ENCODE results near the gene NPAP1.

NPAP1 gene

DNA sequence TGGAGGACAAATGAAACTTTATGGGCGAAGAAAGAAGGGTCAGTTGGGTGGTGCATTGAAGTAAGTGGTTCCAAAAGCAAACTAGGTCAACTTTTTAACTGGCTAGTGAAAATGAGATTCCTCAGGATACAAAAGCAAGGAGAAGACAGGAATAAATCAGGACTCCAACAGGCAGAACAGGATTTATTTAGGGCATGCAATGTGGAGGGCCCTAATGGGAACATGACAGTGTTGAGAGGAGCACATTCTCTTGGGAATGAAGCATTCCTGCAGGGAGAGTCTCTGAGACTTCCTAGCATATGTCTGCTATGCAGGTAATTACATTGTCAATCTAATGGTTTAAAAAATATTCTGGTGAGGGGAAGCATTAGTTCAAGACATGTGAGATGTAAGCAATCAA is 8.7 kb downstream of the NPAP1 start:
- no peaks in the 10 kb centered on the region for H3K36me3 ChIP-seq (ENCODE audit: control insufficient read depth, insufficient read depth, low read length, severe bottlenecking)
- DNase-seq (ENCODE audit: low read depth) = no peak
- H3K9me3 ChIP-seq (ENCODE audit: control insufficient read depth, low read length) = no peaks in the 10 kb centered on the region
- no peaks in the 10 kb centered on the region for H3K27me3 ChIP-seq (replicated peaks; ENCODE audit: control insufficient read depth, insufficient read depth, low read length)
- no peak overlapping the region for H3K4me3 ChIP-seq (ENCODE audit: low read length)
- no peaks in the 10 kb centered on the region for H3K4me1 ChIP-seq (ENCODE audit: control insufficient read depth, insufficient read depth, low read length)
- no peak overlapping the region for H3K9ac ChIP-seq (ENCODE audit: low read length)

DNA sequence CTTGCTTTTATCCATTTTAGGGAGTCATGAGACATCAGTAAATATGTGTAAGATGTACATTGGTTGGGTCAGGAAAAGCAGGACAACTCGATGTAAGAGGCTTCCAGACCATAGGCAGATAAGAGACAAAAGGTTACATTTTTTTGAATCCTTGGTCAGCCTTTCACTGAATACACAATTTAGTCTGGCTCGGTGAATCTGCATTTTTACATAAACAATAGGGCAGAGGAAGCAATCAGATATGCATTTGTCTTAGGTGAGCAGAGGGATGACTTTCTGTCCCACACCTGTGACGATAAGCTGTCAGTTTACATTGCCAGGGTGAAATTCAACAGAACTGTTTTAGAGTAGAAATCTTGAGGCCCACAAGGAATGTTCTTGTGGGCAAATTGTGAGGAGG is 20.6 kb downstream of the NPAP1 start:
- Histone ChIP-seq H3K4me1 (ENCODE audit: control insufficient read depth, insufficient read depth, low read length) (no peaks in the 10 kb centered on the region), H3K9ac (ENCODE audit: low read length) (no peak overlapping the region), H3K36me3 (ENCODE audit: control insufficient read depth, insufficient read depth, low read length, severe bottlenecking) (no peaks in the 10 kb centered on the region), H3K9me3 (ENCODE audit: control insufficient read depth, low read length) (peaks cover 12% of the 10 kb centered on the region), H3K4me3 (ENCODE audit: low read length) (no peak overlapping the region), H3K27me3 (replicated peaks; ENCODE audit: control insufficient read depth, insufficient read depth, low read length) (no peaks in the 10 kb centered on the region)
- no peak for DNase-seq (ENCODE audit: low read depth)

DNA sequence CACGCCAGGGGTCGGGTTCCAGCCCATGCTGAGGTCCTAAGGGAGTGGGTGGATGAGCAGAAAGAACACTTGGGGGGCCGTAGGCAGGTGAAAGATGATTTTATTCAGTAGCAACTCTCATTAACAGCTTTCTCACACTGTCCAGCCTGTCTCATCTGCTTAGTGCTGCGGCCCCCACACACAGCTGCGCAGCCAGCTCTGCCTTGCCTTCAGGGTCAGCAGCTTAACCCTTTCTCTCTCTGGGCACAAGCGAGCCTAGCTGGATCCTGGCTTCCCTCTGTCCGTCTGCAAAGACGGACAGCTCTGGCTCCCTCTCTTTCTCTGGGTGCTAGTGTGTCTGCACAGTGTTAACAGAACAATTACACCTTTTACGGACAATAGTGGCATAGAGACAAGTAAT is 21.3 kb downstream of the NPAP1 start:
- peaks cover 12% of the 10 kb centered on the region for H3K9me3 ChIP-seq (ENCODE audit: control insufficient read depth, low read length)
- H3K27me3 ChIP-seq (replicated peaks; ENCODE audit: control insufficient read depth, insufficient read depth, low read length) = no peaks in the 10 kb centered on the region
- no peak for DNase-seq (ENCODE audit: low read depth)
- no peak overlapping the region for H3K9ac ChIP-seq (ENCODE audit: low read length)
- no peaks in the 10 kb centered on the region for H3K36me3 ChIP-seq (ENCODE audit: control insufficient read depth, insufficient read depth, low read length, severe bottlenecking)
- no peak overlapping the region for H3K4me3 ChIP-seq (ENCODE audit: low read length)
- no peaks in the 10 kb centered on the region for H3K4me1 ChIP-seq (ENCODE audit: control insufficient read depth, insufficient read depth, low read length)

DNA sequence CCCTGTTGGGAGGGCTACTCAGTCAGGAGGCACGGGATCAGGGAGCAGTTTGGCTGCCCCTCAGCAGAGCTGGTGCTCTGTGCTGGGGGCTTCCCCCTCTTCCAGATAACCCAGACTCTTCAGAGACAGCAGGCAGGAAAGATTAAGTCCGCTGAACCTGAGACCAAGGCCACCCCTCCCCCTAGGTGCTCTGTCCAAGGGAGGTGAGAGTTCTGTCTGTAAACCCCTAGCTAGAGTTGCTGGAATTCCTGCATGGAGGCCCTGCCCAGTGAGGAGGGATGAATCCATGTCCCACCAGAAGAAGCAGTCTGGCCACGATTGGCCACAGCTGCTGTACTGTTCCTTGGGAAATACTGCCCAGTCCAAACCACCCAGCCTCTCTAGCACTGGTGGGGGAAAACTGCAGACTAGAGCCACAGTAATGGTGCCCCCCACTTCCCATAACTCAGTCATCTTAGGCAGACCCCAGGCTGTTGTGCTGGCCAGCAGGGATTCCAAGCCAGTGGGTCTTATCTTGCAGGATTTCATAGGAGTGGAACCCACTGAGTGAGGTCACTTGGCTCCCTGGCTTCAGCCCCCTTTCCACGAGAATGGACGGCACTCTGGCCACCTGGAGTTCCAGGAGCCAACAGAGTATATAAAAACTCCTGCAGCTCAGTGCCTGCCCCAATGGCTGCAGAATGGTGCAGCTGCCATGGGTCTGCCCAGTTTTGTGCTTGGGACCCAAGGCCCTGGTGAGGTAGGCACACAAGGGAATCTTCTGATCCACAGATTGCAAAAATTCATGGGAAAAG is 42.9 kb downstream of the NPAP1 start:
- Histone ChIP-seq H3K4me1 (ENCODE audit: control insufficient read depth, insufficient read depth, low read length) (no peaks in the 10 kb centered on the region), H3K9ac (ENCODE audit: low read length) (no peak overlapping the region), H3K36me3 (ENCODE audit: control insufficient read depth, insufficient read depth, low read length, severe bottlenecking) (no peaks in the 10 kb centered on the region), H3K27me3 (replicated peaks; ENCODE audit: control insufficient read depth, insufficient read depth, low read length) (no peaks in the 10 kb centered on the region), H3K9me3 (ENCODE audit: control insufficient read depth, low read length) (peaks cover 9% of the 10 kb centered on the region), H3K4me3 (ENCODE audit: low read length) (no peak overlapping the region)
- DNase-seq (ENCODE audit: low read depth) = no peak

DNA sequence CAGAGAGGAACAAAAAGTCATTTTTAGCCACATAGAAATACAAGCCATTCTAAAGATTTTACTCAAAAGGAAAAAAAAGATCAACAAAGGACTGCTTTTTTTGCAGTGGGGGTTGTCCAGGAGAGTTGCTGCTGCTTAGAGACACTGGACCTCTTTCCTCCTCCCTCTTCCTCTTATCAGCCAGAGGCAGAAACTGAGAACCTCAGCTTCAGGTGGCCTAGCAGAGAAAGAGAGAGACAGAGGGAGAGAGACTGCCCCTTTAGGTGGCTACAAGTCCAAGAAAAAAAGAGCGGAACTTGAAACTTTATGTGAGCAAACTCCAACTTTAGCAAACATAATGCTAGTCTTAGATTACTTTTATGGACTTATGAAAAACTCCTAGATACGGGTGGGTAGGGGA is 54.2 kb downstream of the NPAP1 start:
- no peak overlapping the region for H3K4me3 ChIP-seq (ENCODE audit: low read length)
- no peak for DNase-seq (ENCODE audit: low read depth)
- H3K9ac ChIP-seq (ENCODE audit: low read length) = no peak overlapping the region
- H3K9me3 ChIP-seq (ENCODE audit: control insufficient read depth, low read length) = peaks cover 2% of the 10 kb centered on the region
- H3K4me1 ChIP-seq (ENCODE audit: control insufficient read depth, insufficient read depth, low read length) = no peaks in the 10 kb centered on the region
- H3K36me3 ChIP-seq (ENCODE audit: control insufficient read depth, insufficient read depth, low read length, severe bottlenecking) = no peaks in the 10 kb centered on the region
- H3K27me3 ChIP-seq (replicated peaks; ENCODE audit: control insufficient read depth, insufficient read depth, low read length) = no peaks in the 10 kb centered on the region
